Activated T-cell treated with anti-CD3 and anti-CD28 coated beads for 48 hours (primary cell): ENCODE measurements around the gene TACR2.
A peak's percentile ranks its signal among the peaks of the same experiment; 100 is the strongest.

Experiments used
- DNase-seq: peaks from one replicate; pipeline ENCODE4 v3.0.0-alpha.2; 2020; ENCODE audit warnings: low read depth

The TACR2 gene

GRCh38 chr10:69402386-69402785 lies 14.3 kb downstream of the TACR2 start:
- no peak for DNase-seq

- no peak for DNase-seq
These were observed 15.3 kb downstream of the TACR2 start for GRCh38 chr10:69401416-69401815.

GRCh38 chr10:69400936-69401335 lies 15.8 kb downstream of the TACR2 start:
- DNase-seq = no peak

- no peak for DNase-seq
These were observed 18.3 kb downstream of the TACR2 start for GRCh38 chr10:69398466-69398865.

GRCh38 chr10:69397972-69398371 lies 18.7 kb downstream of the TACR2 start:
- no peak for DNase-seq

- DNase-seq = no peak
These were observed 22.7 kb downstream of the TACR2 start for GRCh38 chr10:69394020-69394419.

- DNase-seq = peak; percentile 67
These were observed 24.2 kb downstream of the TACR2 start for GRCh38 chr10:69392481-69393000.

- DNase-seq = no peak
These were observed 25.6 kb downstream of the TACR2 start for GRCh38 chr10:69391158-69391557.

GRCh38 chr10:69389827-69390490 lies 26.8 kb downstream of the TACR2 start:
- DNase-seq = no peak

- DNase-seq = no peak
These were observed 28.2 kb downstream of the TACR2 start for GRCh38 chr10:69388488-69388887.

- no peak for DNase-seq
These were observed 29.2 kb downstream of the TACR2 start for GRCh38 chr10:69387500-69387899.

- no peak for DNase-seq
These were observed 31.0 kb downstream of the TACR2 start for GRCh38 chr10:69385454-69386350.

- no peak for DNase-seq
These were observed 32.4 kb downstream of the TACR2 start for GRCh38 chr10:69384320-69384719.

GRCh38 chr10:69383558-69383957 lies 33.2 kb downstream of the TACR2 start:
- DNase-seq = no peak

GRCh38 chr10:69382382-69383117 lies 34.2 kb downstream of the TACR2 start:
- DNase-seq = no peak

GRCh38 chr10:69379800-69380199 lies 36.9 kb downstream of the TACR2 start:
- no peak for DNase-seq

GRCh38 chr10:69377933-69378332 lies 38.8 kb downstream of the TACR2 start:
- DNase-seq = no peak

- DNase-seq = no peak
These were observed 39.5 kb downstream of the TACR2 start for GRCh38 chr10:69377191-69377590.

- DNase-seq = no peak
These were observed 40.1 kb downstream of the TACR2 start for GRCh38 chr10:69376662-69377061.

- DNase-seq = no peak
These were observed 41.2 kb downstream of the TACR2 start for GRCh38 chr10:69375307-69376151.

- DNase-seq = no peak
These were observed 41.8 kb downstream of the TACR2 start for GRCh38 chr10:69374931-69375306.

GRCh38 chr10:69374242-69374641 lies 42.5 kb downstream of the TACR2 start:
- no peak for DNase-seq
